ENCODE data around the gene CLIP4.

DNA sequence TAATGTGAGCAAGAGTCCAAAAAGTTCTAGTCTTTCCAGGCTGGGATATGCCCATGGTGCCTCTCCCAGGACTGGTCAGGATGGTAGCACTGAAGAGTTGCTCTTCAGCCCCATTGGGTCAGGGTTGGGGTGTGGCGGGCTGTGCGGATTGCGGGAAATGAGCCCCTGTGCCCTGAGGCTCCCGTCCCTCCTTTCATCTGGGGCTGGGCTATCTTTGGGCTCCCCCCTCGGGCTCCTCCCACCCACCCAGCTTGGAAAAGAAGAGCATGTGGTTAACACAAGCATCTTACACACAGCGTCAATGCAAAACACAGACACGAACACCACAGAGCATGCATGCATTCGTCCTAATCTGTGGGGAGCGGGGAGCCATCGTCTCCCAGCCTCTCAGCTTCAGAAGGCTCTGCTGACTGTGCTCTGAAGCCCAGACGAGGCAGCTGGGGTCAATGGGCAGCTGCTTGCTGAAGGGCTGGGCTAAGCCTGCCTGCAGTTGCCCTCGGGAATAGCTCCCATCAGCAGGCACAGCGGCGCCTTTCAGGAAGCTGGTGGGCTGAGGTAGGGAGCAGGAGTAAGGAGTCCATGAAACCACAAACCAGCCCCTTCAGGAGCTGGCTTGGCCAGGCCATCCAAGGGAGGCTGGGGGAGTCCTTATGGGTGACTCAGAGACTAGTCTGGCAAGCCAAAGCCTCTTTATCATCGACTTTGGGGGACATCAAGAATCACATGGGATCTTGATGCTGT, 112.9 kb downstream of the CLIP4 start:
- TF ChIP-seq EZH2 (IDR thresholded peaks at IDR 0.05; ENCODE audit: low read length, unreplicated experiment): no peak
- TF ChIP-seq, protein P1, sequence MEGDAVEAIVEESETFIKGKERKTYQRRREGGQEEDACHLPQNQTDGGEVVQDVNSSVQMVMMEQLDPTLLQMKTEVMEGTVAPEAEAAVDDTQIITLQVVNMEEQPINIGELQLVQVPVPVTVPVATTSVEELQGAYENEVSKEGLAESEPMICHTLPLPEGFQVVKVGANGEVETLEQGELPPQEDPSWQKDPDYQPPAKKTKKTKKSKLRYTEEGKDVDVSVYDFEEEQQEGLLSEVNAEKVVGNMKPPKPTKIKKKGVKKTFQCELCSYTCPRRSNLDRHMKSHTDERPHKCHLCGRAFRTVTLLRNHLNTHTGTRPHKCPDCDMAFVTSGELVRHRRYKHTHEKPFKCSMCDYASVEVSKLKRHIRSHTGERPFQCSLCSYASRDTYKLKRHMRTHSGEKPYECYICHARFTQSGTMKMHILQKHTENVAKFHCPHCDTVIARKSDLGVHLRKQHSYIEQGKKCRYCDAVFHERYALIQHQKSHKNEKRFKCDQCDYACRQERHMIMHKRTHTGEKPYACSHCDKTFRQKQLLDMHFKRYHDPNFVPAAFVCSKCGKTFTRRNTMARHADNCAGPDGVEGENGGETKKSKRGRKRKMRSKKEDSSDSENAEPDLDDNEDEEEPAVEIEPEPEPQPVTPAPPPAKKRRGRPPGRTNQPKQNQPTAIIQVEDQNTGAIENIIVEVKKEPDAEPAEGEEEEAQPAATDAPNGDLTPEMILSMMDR (conservative IDR thresholded peaks at IDR 0.05; ENCODE audit: low read depth, low read length): no peak
